Memory B cell (primary cell): ENCODE data around the gene SYCP2L.
"Not testable (repeated sequence)": the region's sequence is repeated elsewhere in the genome, so short reads cannot be mapped to it uniquely, and the experiment has no call there.

ENCODE experiments used
- ATAC-seq: fragments of 150-1000 bp; cut with Tn5 transposase; 2 replicates; pipeline ENCODE4 v1.10.0; 2021; ENCODE audit warnings: low read depth, mild to moderate bottlenecking, moderate library complexity
- DNase-seq, 2 donors: peaks; one replicate each; pipeline ENCODE4 v3.0.0; 2022; ENCODE audit warnings: low spot score in 2 of 2
- H3K27ac Mint-ChIP-seq: one replicate; pipeline ENCODE4 v1.8.0; 2022; ENCODE audit warnings: mild to moderate bottlenecking, moderate library complexity, mixed read lengths
- H3K27me3 Mint-ChIP-seq: one replicate; pipeline ENCODE4 v1.8.0; 2022; ENCODE audit warnings: mixed read lengths
- H3K36me3 Mint-ChIP-seq: one replicate; pipeline ENCODE4 v1.8.0; 2022; ENCODE audit warnings: mild to moderate bottlenecking, mixed read lengths
- H3K4me1 Mint-ChIP-seq: one replicate; pipeline ENCODE4 v1.8.0; 2022; ENCODE audit warnings: mixed read lengths
- H3K4me3 Mint-ChIP-seq: one replicate; pipeline ENCODE4 v1.8.0; 2022; ENCODE audit warnings: mild to moderate bottlenecking, moderate library complexity, mixed read lengths
- H3K9me3 Mint-ChIP-seq: one replicate; pipeline ENCODE4 v1.8.0; 2022; ENCODE audit warnings: mixed read lengths

SYCP2L gene

DNA sequence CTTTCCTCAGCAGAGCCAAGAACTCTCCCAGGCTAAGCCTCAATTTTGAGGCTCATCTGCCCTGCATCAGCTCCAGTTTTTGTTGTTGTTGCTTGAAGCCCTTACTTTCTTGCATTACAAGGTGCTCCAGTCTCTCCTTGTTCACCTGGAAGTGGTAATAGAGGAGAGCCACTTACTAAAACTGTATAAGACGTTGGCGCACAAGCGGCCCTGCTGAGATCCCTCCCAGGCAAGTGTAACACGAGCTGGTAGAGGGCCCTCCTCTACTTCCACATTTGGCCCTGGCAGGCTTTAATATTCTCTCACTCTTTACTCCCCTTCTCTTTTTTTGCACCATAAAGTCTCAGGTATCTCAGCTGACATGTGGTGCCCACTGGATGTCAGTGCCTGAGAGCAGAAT lies 24.5 kb upstream of the SYCP2L start:
- DNase-seq (no peak), ATAC-seq (no peak)
- no peaks in the 10 kb centered on the region for H3K27me3 Mint-ChIP-seq
- peaks cover 4% of the 10 kb centered on the region for H3K36me3 Mint-ChIP-seq
- no peaks in the 10 kb centered on the region for H3K4me1 Mint-ChIP-seq
- H3K4me3 Mint-ChIP-seq, result no peak overlapping the region
- H3K9me3 Mint-ChIP-seq, result no peaks in the 10 kb centered on the region
- H3K27ac Mint-ChIP-seq, result no peak overlapping the region

DNA sequence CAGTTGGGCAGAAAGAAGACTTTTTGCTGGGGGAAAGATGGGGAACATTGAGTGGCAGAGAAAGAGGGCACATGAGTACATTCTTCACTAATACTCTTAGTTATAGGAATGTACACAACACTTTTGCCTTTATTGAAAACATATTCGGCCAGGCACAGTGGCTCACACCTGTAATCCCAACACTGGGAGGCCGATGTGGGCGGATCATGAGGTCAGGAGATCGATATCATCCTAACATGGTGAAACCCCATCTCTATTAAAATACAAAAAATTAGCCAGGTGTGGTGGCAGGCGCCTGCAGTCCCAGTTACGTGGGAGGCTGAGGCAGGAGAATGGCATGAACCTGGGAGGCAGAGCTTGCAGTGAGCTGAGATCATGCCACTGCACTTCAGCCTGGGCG lies 23.8 kb upstream of the SYCP2L start:
- not testable (repeated sequence) for DNase-seq, ATAC-seq, H3K4me3 Mint-ChIP-seq, H3K36me3 Mint-ChIP-seq, H3K4me1 Mint-ChIP-seq, H3K27ac Mint-ChIP-seq, H3K9me3 Mint-ChIP-seq, H3K27me3 Mint-ChIP-seq

DNA sequence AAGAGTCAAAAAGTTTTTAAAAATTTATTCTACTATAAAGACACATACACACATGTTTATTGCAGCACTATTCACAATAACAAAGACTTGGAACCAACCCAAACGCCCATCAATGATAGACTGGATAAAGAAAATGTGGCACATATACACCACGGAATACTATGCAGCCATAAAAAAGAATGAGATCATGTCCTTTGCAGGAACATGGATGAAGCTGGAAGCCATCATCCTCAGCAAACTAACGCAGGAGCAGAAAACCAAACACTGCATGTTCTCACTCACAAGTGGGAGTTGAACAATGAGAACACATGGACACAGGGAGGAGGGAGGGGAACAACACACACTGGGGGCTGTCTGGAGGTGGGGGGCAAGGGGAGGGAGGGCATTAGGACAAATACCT lies 20.1 kb upstream of the SYCP2L start:
- not testable (repeated sequence) for H3K27ac Mint-ChIP-seq, H3K36me3 Mint-ChIP-seq, DNase-seq, H3K4me1 Mint-ChIP-seq, H3K4me3 Mint-ChIP-seq, ATAC-seq, H3K27me3 Mint-ChIP-seq, H3K9me3 Mint-ChIP-seq

DNA sequence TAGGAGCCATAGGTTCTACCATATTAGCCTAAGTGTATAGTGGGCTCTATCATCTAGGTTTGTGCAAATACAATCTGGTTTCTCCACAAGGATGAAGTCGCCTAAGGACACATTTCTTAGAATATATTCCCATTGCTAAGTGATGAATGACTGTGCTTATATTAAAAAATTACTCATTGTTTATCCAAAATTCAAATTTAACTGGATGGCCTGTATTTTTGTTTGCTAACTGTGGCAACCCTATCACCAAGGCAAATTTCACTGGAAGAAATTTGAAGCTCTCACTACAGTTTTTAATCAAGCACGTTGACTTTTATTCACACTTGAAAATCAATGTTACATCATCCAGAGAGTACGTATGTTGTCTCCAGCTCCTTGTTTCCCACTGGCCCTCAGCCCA lies 18.9 kb upstream of the SYCP2L start:
- H3K9me3 Mint-ChIP-seq, result no peaks in the 10 kb centered on the region
- H3K27ac Mint-ChIP-seq, result no peak overlapping the region
- no peaks in the 10 kb centered on the region for H3K4me1 Mint-ChIP-seq
- no peaks in the 10 kb centered on the region for H3K27me3 Mint-ChIP-seq
- no peak overlapping the region for H3K4me3 Mint-ChIP-seq
- DNase-seq (no peak), ATAC-seq (no peak)
- peaks cover 3% of the 10 kb centered on the region for H3K36me3 Mint-ChIP-seq

DNA sequence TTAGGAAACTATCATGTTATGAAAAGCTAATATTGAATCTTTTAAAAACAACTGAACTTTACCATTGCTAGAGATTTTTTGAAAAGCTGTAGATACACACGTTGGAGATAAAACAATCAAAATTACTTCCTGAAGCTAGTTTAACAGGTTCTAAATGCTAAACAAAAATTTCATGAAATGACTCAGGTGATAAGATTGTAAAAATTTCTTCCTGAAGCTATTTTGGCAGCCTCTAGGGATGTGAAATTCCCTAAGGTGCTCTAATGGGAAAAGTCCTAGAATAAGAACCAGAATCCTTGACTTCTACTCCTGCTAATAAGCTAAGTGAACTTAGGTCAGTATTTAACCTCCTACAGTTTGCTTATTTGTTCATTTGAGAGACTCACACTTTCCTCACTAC lies 13.5 kb upstream of the SYCP2L start:
- no peak for ATAC-seq
- Mint-ChIP-seq H3K4me3 (no peak overlapping the region), H3K9me3 (no peaks in the 10 kb centered on the region), H3K27me3 (peaks cover 2% of the 10 kb centered on the region), H3K27ac (no peak overlapping the region), H3K4me1 (no peaks in the 10 kb centered on the region), H3K36me3 (no peaks in the 10 kb centered on the region)
- no peak for DNase-seq

DNA sequence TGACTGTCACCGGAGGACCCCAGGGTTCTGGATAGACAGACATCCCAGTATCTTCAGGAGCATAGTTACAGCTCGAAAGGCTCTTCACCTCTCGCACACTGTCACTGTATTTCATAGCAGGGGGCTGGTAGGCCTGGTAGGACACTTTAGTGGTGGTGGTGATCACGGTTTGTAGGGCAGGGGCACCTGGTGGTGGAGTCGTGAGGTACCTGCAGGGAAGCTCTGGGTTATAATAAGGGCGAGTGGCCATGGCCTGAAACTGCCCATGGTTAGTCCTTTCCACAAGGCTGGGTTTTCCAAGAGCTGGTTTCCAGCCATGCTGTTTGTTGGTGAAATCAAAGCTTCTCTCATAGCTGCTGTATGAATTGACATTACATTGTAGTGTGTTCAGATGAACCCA lies 12.6 kb upstream of the SYCP2L start:
- H3K27me3 Mint-ChIP-seq, result peaks cover 2% of the 10 kb centered on the region
- ATAC-seq (no peak), DNase-seq (no peak)
- no peak overlapping the region for H3K27ac Mint-ChIP-seq
- no peaks in the 10 kb centered on the region for H3K36me3 Mint-ChIP-seq
- H3K4me3 Mint-ChIP-seq, result no peak overlapping the region
- no peaks in the 10 kb centered on the region for H3K4me1 Mint-ChIP-seq
- no peaks in the 10 kb centered on the region for H3K9me3 Mint-ChIP-seq

DNA sequence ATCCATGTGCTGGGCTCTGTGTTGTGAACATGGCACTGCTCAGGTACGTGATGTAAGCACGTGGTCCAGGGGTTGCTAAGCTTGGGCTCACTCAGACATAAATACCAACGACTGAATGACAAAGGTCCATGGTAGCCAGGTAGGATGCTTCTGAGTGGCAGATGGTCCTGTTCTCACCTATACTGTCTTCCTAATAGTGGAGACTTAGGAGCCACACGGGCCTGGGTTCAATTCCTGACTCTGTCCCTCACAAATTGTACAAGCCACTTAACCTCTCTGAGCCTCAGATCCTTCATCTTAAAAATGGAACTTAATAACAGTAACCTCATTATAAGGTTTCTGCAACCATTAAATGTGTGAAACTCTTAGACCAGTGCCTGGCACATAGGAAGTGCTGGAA lies 11.8 kb upstream of the SYCP2L start:
- Mint-ChIP-seq H3K36me3 (no peaks in the 10 kb centered on the region), H3K27me3 (peaks cover 7% of the 10 kb centered on the region), H3K4me1 (no peaks in the 10 kb centered on the region), H3K27ac (no peak overlapping the region), H3K4me3 (no peak overlapping the region), H3K9me3 (no peaks in the 10 kb centered on the region)
- no peak for DNase-seq
- ATAC-seq, result no peak

DNA sequence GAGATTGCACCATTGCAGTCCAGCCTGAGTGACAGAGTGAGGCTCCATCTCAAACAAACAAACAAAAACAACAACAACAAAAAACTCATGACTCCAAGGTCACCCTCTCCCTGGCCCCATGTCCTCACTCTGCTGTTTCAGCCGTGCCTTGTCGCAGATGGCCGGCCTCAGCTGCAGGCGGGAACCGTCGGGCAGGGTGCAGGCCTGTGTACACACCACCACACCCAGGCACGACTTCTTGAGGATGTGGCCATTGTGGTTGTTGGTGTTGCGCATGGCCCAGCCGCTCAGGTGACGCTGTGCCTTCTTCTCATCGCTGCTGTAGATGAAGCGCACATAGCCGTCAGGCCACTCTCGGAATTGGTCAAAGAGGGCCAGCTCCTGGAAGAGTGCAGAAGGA lies 9.8 kb upstream of the SYCP2L start:
- no peaks in the 10 kb centered on the region for H3K9me3 Mint-ChIP-seq
- no peak overlapping the region for H3K4me3 Mint-ChIP-seq
- no peak overlapping the region for H3K27ac Mint-ChIP-seq
- ATAC-seq (no peak), DNase-seq (no peak)
- H3K36me3 Mint-ChIP-seq, result no peaks in the 10 kb centered on the region
- H3K4me1 Mint-ChIP-seq, result no peaks in the 10 kb centered on the region
- H3K27me3 Mint-ChIP-seq, result peaks cover 11% of the 10 kb centered on the region

DNA sequence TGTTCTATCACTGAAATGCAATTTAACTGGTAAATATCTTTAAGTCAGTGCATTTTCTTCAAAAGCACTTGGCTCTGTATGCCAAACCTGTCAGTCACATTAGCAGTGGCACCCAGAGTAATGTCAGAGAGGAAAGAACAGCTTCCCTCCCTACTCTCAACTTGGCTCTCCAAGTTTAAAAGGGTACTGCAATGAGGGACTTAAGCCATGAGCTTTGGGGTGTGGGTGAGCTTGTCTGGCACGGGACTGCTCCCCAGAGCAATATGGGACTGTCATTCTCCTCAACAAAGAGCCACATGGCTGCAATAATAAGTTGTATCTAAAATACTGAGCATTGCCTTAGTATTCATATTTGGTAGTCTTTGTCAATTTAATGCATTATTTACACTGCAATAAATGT lies 9.0 kb upstream of the SYCP2L start:
- peaks cover 2% of the 10 kb centered on the region for H3K36me3 Mint-ChIP-seq
- H3K4me1 Mint-ChIP-seq, result no peaks in the 10 kb centered on the region
- peaks cover 18% of the 10 kb centered on the region for H3K27me3 Mint-ChIP-seq
- no peak overlapping the region for H3K4me3 Mint-ChIP-seq
- H3K27ac Mint-ChIP-seq, result no peak overlapping the region
- ATAC-seq (no peak), DNase-seq (no peak)
- no peaks in the 10 kb centered on the region for H3K9me3 Mint-ChIP-seq

DNA sequence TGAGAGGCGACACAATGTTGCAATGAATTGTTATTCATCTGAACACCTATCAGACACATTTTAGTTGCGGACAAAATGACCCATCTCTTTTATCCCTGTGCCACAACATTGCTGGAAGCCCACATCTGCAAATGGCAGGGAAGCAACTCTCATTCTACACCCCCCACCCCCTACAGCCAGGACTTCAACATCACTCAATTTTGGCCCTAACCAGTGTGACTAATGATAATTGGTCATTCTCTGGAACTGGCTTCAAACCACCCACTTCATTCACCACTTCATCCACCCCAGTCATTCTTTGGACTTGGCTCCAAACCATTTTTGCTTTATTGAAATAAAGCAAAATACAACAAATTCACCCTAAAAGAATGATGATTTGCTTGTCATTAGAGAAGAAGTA lies 6.5 kb upstream of the SYCP2L start:
- Mint-ChIP-seq H3K4me1 (no peaks in the 10 kb centered on the region), H3K9me3 (no peaks in the 10 kb centered on the region), H3K36me3 (peaks cover 2% of the 10 kb centered on the region), H3K27me3 (peaks cover 16% of the 10 kb centered on the region), H3K4me3 (no peak overlapping the region), H3K27ac (no peak overlapping the region)
- ATAC-seq (no peak), DNase-seq (no peak)

DNA sequence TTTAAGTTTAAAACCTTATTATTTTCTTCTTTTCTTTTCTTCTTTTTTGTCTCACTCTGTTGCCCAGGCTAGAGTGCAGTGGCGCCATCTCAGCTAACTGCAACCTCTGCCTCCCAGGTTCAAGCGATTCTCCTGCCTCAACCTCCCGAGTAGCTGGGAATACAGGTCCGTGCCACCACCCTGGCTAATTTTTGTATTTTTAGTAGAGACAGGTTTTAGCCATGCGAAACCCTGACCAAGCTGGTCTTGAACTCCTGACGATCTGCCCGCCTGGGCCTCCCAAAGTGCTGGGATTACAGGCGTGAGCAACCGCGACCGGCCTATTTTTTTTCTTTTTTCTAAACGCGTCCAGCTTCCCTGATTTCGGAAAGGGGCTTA lies 4.6 kb upstream of the SYCP2L start:
- H3K27me3 Mint-ChIP-seq, result peaks cover 20% of the 10 kb centered on the region
- H3K4me3 Mint-ChIP-seq, result peak overlapping the region; percentile 14
- not testable (repeated sequence) for DNase-seq, H3K27ac Mint-ChIP-seq, H3K36me3 Mint-ChIP-seq, H3K9me3 Mint-ChIP-seq, H3K4me1 Mint-ChIP-seq, ATAC-seq

DNA sequence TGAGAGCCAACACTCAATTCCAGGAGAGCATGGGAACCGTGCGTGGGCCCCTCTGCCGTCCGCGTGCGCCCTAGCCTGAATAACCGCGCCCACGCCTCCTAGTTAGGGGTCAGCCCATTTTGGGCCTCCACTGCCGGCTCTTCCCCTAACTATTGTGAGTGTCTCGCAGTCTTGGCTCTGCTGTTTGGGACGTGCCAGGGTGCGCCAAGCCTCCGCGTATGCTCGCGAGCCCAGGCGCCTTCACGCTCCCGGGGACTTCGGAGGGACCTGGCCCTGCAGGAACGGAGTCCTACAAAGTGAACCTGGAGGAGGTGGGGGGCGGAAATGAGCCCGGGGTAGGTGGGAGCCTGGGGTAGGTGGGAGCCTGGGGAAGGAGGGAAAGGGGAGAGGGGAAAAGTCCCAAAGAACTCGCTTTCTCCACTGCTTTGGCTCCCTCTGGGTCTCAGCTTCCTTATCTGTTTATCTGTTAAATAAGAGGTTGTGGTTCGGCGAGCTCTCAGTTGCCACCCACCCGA lies 4.1 kb upstream of the SYCP2L start:
- Mint-ChIP-seq H3K4me1 (peaks cover 4% of the 10 kb centered on the region), H3K27me3 (peaks cover 22% of the 10 kb centered on the region), H3K27ac (no peak overlapping the region), H3K9me3 (no peaks in the 10 kb centered on the region), H3K4me3 (no peak overlapping the region), H3K36me3 (peaks cover 2% of the 10 kb centered on the region)
- DNase-seq (no peak), ATAC-seq (no peak)

DNA sequence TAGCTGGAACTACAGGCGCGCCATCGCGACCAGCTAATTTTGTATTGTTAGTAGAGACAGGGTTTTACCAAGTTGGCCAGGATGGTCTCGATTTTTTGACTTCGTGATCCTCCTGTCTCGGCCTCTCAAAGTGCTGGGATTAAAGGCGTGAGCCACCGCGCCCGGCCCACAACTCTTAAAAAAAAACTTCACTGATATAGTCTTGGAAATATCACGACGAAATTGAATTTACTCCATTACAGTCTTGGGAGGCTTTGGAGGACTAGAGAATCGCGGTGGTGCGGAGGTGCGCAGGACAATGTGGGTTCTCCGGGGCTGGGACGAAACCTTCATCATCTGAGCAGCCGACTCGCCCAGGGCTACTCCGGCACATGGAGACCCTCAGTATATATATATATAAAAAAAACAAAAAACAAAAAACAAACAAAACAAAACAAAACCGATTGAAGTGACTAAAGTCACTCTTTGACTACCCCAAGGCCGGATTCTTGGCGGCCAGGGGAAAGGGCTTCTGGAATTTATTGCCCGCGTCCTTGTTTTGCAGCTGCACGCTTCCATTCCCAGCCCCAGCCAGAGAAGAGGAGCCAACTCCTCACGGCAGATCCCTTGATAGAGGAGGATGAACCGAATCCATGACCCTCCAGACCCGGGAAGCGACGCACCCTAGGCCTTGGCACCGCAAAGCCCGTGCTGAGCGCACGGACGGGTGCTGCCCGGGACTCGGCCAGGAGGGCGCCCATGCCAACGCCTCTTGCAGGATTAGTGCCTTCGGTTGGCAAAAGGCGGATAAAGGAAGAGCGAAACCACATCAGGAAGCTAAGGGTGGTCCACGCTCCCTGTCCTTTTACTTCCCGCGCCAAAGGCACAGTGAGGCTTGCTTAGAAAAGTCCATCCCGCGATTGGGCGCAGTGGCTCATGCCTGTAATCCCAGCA lies 3.3 kb upstream of the SYCP2L start:
- no peak overlapping the region for H3K4me3 Mint-ChIP-seq
- DNase-seq (no peak), ATAC-seq (no peak)
- no peaks in the 10 kb centered on the region for H3K9me3 Mint-ChIP-seq
- no peak overlapping the region for H3K27ac Mint-ChIP-seq
- H3K27me3 Mint-ChIP-seq, result peaks cover 23% of the 10 kb centered on the region
- H3K4me1 Mint-ChIP-seq, result peaks cover 8% of the 10 kb centered on the region
- peaks cover 2% of the 10 kb centered on the region for H3K36me3 Mint-ChIP-seq

DNA sequence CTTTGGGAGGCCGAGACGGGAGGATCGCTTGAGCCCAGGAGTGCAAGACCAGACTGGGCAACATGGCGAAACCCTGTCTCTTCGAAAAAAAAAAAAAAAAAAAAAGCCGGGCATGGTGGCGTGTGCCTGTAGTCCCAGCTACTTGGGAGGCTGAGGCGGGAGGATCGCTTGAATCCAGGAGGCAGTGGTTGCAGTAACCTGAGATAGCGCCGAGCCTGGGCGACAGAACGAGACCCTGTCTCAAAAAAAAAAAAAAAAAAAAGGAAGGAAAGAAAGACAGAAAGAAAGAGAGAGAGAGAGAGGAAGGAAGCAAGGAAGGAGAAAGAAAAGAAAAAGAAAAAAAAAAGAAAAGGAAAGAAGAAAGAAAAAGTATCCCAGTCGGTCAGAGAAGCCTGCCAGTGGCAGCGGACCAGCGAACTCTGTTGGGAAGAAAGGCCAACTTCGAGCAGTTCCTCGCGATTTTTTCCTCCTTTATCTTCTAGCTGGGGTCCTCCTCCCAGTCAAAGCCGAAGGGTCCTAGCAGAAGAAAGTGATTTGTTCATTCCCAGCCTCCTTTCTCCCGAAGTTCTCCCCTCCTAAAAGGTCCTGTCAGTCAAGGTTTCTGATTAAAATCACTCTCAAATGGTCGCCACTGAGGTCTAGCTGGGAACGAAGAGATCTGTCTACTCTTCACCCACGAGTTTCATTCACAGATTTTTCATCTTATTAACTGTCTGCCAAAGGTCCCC lies 2.4 kb upstream of the SYCP2L start:
- no peak for DNase-seq
- H3K4me3 Mint-ChIP-seq, result no peak overlapping the region
- no peak for ATAC-seq
- no peaks in the 10 kb centered on the region for H3K9me3 Mint-ChIP-seq
- H3K36me3 Mint-ChIP-seq, result peaks cover 2% of the 10 kb centered on the region
- peaks cover 13% of the 10 kb centered on the region for H3K4me1 Mint-ChIP-seq
- no peak overlapping the region for H3K27ac Mint-ChIP-seq
- H3K27me3 Mint-ChIP-seq, result peaks cover 23% of the 10 kb centered on the region
